ENCODE results near the gene TMEM87B.

- TF ChIP-seq CTCF (IDR thresholded peaks at IDR 0.05; ENCODE audit: low read length) (no peak), EZH2 (IDR thresholded peaks at IDR 0.05; ENCODE audit: borderline replicate concordance, low read length) (no peak)
Measured at GRCh38 chr2:112153501-112153900, 98.4 kb downstream of the TMEM87B start.
